RWPE2 (cell line): Measurements from ENCODE around the gene HOMER3.
"Not testable (repeated sequence)": the region's sequence is repeated elsewhere in the genome, so short reads cannot be mapped to it uniquely, and the experiment has no call there.

ENCODE experiments used
- ATAC-seq: fragments of 200-7000 bp; cut with Tn5 transposase; 3 replicates; pipeline ENCODE4 v1.9.1; 2021; ENCODE audit warnings: low read depth
- DNase-seq: peaks from one replicate; pipeline ENCODE4 v3.0.0-alpha.2; 2020; ENCODE audit warnings: low spot score
- H3K27ac ChIP-seq: fragments of 450-650 bp; 2 replicates; pipeline ENCODE4 v1.5.1; 2017; ENCODE audit warnings: mild to moderate bottlenecking; ENCODE audit not compliant: poor library complexity, severe bottlenecking
- H3K27me3 ChIP-seq: fragments of 250-450 bp; sonication (Bioruptor Pico); 2 replicates; pipeline ENCODE4 v1.5.1; 2021; ENCODE audit warnings: mild to moderate bottlenecking, moderate library complexity; ENCODE audit not compliant: insufficient read depth, poor library complexity, severe bottlenecking
- H3K36me3 ChIP-seq: fragments of 250-450 bp; sonication (Bioruptor Pico); 2 replicates; pipeline ENCODE4 v1.5.1; 2020; ENCODE audit warnings: low read depth, mild to moderate bottlenecking, moderate library complexity
- H3K4me1 ChIP-seq: fragments of 250-450 bp; sonication (Bioruptor Pico); 2 replicates; pipeline ENCODE4 v1.5.1; 2021; ENCODE audit warnings: mild to moderate bottlenecking, moderate library complexity; ENCODE audit not compliant: insufficient read depth, poor library complexity, severe bottlenecking
- H3K4me3 ChIP-seq: fragments of 250-450 bp; sonication (Bioruptor Pico); 2 replicates; pipeline ENCODE4 v1.5.1; 2021; ENCODE audit warnings: mild to moderate bottlenecking, moderate library complexity; ENCODE audit not compliant: severe bottlenecking
- H3K9me3 ChIP-seq: fragments of 250-450 bp; sonication (Bioruptor Pico); 2 replicates; pipeline ENCODE4 v1.5.1; 2021; ENCODE audit warnings: mild to moderate bottlenecking, moderate library complexity; ENCODE audit not compliant: severe bottlenecking
- CTCF ChIP-seq: fragments of 450-650 bp; IDR thresholded peaks from one replicate; pipeline ENCODE4 v1.5.1; 2017; ENCODE audit warnings: mild to moderate bottlenecking, moderate library complexity; ENCODE audit not compliant: poor library complexity, severe bottlenecking

The HOMER3 gene

DNA sequence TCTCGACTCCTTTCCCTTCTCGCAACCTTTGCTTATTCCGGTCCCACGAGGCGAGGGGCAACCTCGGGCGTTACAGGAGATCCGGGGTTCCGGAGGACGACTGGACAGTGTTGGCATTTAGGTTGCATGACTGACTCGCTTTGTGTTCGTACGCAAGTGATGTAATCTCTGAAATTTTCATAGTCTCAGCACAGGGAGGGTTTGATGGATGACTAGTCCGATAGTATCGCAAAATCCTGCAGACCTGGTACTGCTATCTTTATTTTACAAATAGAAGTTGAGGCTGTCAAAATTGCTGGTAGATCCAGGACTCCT lies 21.2 kb downstream of the HOMER3 start:
- Histone ChIP-seq H3K4me1 (no peaks in the 10 kb centered on the region), H3K27ac (no peak overlapping the region), H3K4me3 (peak overlapping the region; percentile 74), H3K36me3 (peaks cover 54% of the 10 kb centered on the region), H3K9me3 (no peaks in the 10 kb centered on the region), H3K27me3 (no peaks in the 10 kb centered on the region)
- no peak for TF ChIP-seq CTCF
- no peak for DNase-seq
- ATAC-seq = no peak; the same call in 2 of the 3 replicates

DNA sequence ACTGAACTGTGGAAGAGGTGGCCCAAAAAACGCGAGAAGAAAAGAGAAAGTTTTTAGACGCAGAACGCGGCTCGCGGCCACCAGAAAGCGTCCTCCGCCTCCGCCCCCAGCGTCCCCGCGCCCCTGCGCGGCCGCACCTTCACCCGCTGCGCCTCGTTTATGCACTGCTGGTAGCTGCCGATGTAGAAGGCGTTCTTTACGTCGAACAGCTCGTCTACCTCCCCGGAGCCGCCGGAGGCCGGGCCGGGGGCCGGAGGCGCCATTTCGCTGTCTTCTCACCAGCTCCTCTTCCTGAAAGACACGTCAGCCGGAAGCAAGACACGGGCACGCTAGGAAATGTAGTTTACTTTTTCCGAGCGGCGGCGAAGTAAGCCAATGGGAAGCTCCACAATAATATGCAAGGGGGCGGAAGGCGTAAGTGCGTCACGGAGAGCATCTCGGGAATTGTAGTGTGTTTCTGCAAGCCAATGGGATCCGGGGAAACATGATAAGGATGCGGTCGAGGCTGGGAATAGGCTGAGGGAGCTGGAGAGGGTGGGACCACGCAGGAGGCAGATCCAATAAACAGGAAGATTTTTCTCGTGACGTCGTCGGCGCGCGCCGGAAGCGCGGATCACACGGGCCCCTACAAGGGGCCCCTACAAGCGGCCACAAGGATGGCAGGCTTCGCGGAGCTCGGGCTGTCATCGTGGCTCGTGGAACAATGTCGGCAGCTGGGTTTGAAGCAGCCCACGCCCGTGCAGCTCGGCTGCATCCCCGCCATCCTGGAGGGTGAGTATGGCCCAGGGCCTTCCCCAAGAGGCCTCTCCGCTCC lies 21.7 kb downstream of the HOMER3 start, which contains the start of the genes COPE and DDX49:
COPE (minus strand) TSS at position 302 of the 814 bp plus-strand sequence; CDS start at position 263, 39 bp downstream.
DDX49 (plus strand) TSS at position 630 of the 814 bp plus-strand sequence; CDS start at position 657, 27 bp downstream.
- Histone ChIP-seq H3K27me3 (no peaks in the 10 kb centered on the region), H3K9me3 (no peaks in the 10 kb centered on the region), H3K36me3 (peaks cover 50% of the 10 kb centered on the region), H3K27ac (peak within 1 kb of the TSS; percentile 43), H3K4me3 (peak within 1 kb of the TSS; percentile 74), H3K4me1 (no peaks in the 10 kb centered on the region)
- peak; percentile 97 for ATAC-seq
- DNase-seq = peak; percentile 98
- no peak for TF ChIP-seq CTCF

DNA sequence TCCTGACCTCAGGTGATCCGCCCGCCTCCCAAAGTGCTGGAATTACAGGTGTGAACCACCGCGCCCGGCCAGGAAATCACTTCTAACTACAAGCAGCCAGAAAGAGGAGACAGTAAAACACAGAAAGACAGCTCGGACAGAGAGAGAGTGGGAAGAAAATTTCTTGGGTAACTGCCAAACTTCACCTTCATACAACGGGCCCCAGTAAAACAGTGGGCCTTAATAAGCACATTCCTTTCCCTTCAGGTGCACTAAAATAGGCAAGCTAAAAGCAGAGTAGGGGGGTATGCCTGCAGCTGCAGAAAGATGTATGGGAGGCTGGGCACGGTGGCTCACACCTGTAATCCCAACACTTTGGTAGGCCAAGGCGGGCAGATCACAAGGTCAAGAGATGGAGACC lies 23.4 kb downstream of the HOMER3 start:
- H3K9me3 ChIP-seq, H3K4me3 ChIP-seq, H3K27ac ChIP-seq, ATAC-seq, DNase-seq, H3K4me1 ChIP-seq, H3K27me3 ChIP-seq: not testable (repeated sequence)
- peaks cover 40% of the 10 kb centered on the region for H3K36me3 ChIP-seq

- TF ChIP-seq CTCF = peak; percentile 47
- no peak for ATAC-seq
- Histone ChIP-seq H3K4me3 (no peak overlapping the region), H3K9me3 (no peaks in the 10 kb centered on the region), H3K27ac (no peak overlapping the region), H3K36me3 (peaks cover 40% of the 10 kb centered on the region), H3K4me1 (no peaks in the 10 kb centered on the region), H3K27me3 (no peaks in the 10 kb centered on the region)
- no peak for DNase-seq
Observed at GRCh38 chr19:18915639-18916038, 25.4 kb downstream of the HOMER3 start.

GRCh38 chr19:18913466-18913865 lies 27.6 kb downstream of the HOMER3 start:
- DNase-seq = no peak
- no peak for ATAC-seq
- Histone ChIP-seq H3K36me3 (peaks cover 46% of the 10 kb centered on the region), H3K9me3 (no peaks in the 10 kb centered on the region), H3K27ac (no peak overlapping the region), H3K27me3 (no peaks in the 10 kb centered on the region), H3K4me1 (no peaks in the 10 kb centered on the region), H3K4me3 (no peak overlapping the region)
- TF ChIP-seq CTCF = no peak
